Spleen (tissue), 7 donors: ENCODE data around the gene KHDRBS2.

Experiments used
- CTCF ChIP-seq, 11 experiments: fragments of 200-600 bp in 7 of 11; fragments of 450-650 bp in 4 of 11; sonication (generic) in 4 of 11; IDR thresholded peaks in 8 of 11; conservative IDR thresholded peaks in 3 of 11; 1 replicate in 7 of 11; 2 replicates in 4 of 11; pipeline versions ENCODE4 v1.4.0 to v1.8.0; 2016 to 2021; ENCODE audit warnings: antibody characterized with exemption in 11 of 11, inconsistent platforms in 4 of 11, mild to moderate bottlenecking in 1 of 11
- POLR2A ChIP-seq, 3 donors: fragments of 450-650 bp; IDR thresholded peaks; one replicate each; pipeline ENCODE4 v1.5.1; 2017; ENCODE audit warnings: antibody characterized with exemption in 3 of 3, mild to moderate bottlenecking in 1 of 3
- POLR2AphosphoS5 ChIP-seq, 3 donors: sonication (generic); formaldehyde crosslinking; IDR thresholded peaks; one replicate each; pipeline ENCODE4 v1.5.1; 2017; ENCODE audit warnings: antibody characterized with exemption in 3 of 3
- donor health status: DM: no; HTN: no; CAD: no; lungs with moderate emphysema.
- donor health status: DM: no; HTN: no; CAD: no.
- donor health status: DM: no; HTN: no; CAD: no.

GRCh38 chr6:62129127-62129526 lies 156.9 kb downstream of the KHDRBS2 start:
- TF ChIP-seq CTCF (IDR thresholded peaks at IDR 0.05 in 8 of 11, conservative IDR thresholded peaks at IDR 0.05 in 3 of 11) (no peak), POLR2A (IDR thresholded peaks at IDR 0.05) (no peak), POLR2AphosphoS5 (IDR thresholded peaks at IDR 0.05) (no peak)
